ENCODE results near the gene UBE2Z.
"Not testable (repeated sequence)": the region's sequence is repeated elsewhere in the genome, so short reads cannot be mapped to it uniquely, and the experiment has no call there.

Gene UBE2Z

GRCh38 chr17:48871035-48871550 lies 37.1 kb upstream of the UBE2Z start:
- H3K9me3 ChIP-seq, result no peaks in the 10 kb centered on the region
- H3K27me3 ChIP-seq, result peaks cover 17% of the 10 kb centered on the region
- H3K27ac ChIP-seq, result no peak overlapping the region
- no peak for TF ChIP-seq CTCF (IDR thresholded peaks at IDR 0.05)
- H3K4me3 ChIP-seq (ENCODE audit: low read depth in 1 of 2, low read length in 1 of 2), result no peak overlapping the region
- H3K36me3 ChIP-seq, result peaks cover 4% of the 10 kb centered on the region
- no peaks in the 10 kb centered on the region for H3K4me1 ChIP-seq (ENCODE audit: control insufficient read depth in 1 of 2, insufficient read depth in 1 of 2, low read depth in 1 of 2, low read length in 1 of 2)

GRCh38 chr17:48871551-48872351 lies 36.5 kb upstream of the UBE2Z start:
- Histone ChIP-seq H3K4me3 (ENCODE audit: low read depth in 1 of 2, low read length in 1 of 2) (no peak overlapping the region), H3K4me1 (ENCODE audit: control insufficient read depth in 1 of 2, insufficient read depth in 1 of 2, low read depth in 1 of 2, low read length in 1 of 2) (no peaks in the 10 kb centered on the region), H3K27ac (no peak overlapping the region), H3K36me3 (no peaks in the 10 kb centered on the region), H3K27me3 (peaks cover 24% of the 10 kb centered on the region), H3K9me3 (no peaks in the 10 kb centered on the region)
- no peak for TF ChIP-seq CTCF (IDR thresholded peaks at IDR 0.05)

- H3K4me1 ChIP-seq (ENCODE audit: control insufficient read depth in 1 of 2, insufficient read depth in 1 of 2, low read depth in 1 of 2, low read length in 1 of 2); H3K36me3 ChIP-seq; H3K27ac ChIP-seq; H3K4me3 ChIP-seq (ENCODE audit: low read depth in 1 of 2, low read length in 1 of 2); H3K9me3 ChIP-seq: not testable (repeated sequence)
- H3K27me3 ChIP-seq, result peaks cover 30% of the 10 kb centered on the region
Observed at GRCh38 chr17:48872409-48872808, 35.8 kb upstream of the UBE2Z start.

GRCh38 chr17:48873209-48873608 lies 35.0 kb upstream of the UBE2Z start:
- Histone ChIP-seq H3K4me3 (ENCODE audit: low read depth in 1 of 2, low read length in 1 of 2) (no peak overlapping the region), H3K9me3 (no peaks in the 10 kb centered on the region), H3K27ac (no peak overlapping the region), H3K36me3 (no peaks in the 10 kb centered on the region), H3K4me1 (ENCODE audit: control insufficient read depth in 1 of 2, insufficient read depth in 1 of 2, low read depth in 1 of 2, low read length in 1 of 2) (no peaks in the 10 kb centered on the region), H3K27me3 (peaks cover 37% of the 10 kb centered on the region)
- no peak for TF ChIP-seq CTCF (IDR thresholded peaks at IDR 0.05)

GRCh38 chr17:48873696-48874443 lies 34.3 kb upstream of the UBE2Z start:
- Histone ChIP-seq H3K4me3 (ENCODE audit: low read depth in 1 of 2, low read length in 1 of 2) (no peak overlapping the region), H3K9me3 (no peaks in the 10 kb centered on the region), H3K27ac (no peak overlapping the region), H3K36me3 (no peaks in the 10 kb centered on the region), H3K27me3 (peaks cover 37% of the 10 kb centered on the region), H3K4me1 (ENCODE audit: control insufficient read depth in 1 of 2, insufficient read depth in 1 of 2, low read depth in 1 of 2, low read length in 1 of 2) (no peaks in the 10 kb centered on the region)
- TF ChIP-seq CTCF (IDR thresholded peaks at IDR 0.05), result no peak

Data from neutrophil (primary cell).